Activated CD4-positive, alpha-beta T cell treated with anti-CD3 and anti-CD28 coated beads, Interleukin-2, amount 50 U/mL, for 1 hour (primary cell): Measurements from ENCODE around the gene DNAH17.
A peak's percentile ranks its signal among the peaks of the same experiment; 100 is the strongest.

ENCODE experiments used
- DNase-seq: peaks from one replicate; pipeline ENCODE4 v3.0.0-alpha.2; 2020

The DNAH17 gene

DNA sequence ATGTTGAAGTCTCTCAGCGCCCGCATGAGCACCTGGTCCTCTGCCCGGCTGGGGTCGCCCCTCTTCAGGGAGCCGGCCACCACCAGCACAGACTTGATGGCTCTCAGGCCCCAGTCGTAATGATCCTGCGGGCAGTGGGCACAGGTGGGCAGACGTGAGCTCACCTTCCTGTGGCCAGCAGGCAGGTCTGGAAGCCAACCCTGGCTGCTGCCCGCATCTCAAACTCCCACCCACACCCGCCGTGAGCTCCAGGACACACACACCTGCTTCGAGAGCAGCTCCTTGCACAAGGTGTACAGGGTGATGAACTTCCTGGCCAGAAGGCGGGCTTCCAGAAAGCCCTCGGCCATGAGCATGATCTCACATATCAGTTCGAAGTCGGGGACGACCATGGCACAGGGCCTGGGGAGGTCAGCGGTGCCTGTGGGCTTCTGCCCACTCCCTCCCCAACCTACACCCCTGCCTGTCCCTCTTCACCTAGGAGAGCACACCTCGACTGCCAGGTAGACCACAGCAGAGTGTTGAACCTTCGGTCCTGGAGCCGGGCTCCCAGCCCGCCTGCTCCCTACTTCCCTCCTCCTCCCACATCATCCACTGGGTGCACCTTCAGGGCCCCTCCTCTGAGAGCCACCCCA is 82.4 kb downstream of the DNAH17 start:
- DNase-seq: no peak

GRCh38 chr17:78493853-78494695 is 83.1 kb downstream of the DNAH17 start:
- DNase-seq: no peak

GRCh38 chr17:78493450-78493849 is 83.7 kb downstream of the DNAH17 start:
- DNase-seq: no peak

DNA sequence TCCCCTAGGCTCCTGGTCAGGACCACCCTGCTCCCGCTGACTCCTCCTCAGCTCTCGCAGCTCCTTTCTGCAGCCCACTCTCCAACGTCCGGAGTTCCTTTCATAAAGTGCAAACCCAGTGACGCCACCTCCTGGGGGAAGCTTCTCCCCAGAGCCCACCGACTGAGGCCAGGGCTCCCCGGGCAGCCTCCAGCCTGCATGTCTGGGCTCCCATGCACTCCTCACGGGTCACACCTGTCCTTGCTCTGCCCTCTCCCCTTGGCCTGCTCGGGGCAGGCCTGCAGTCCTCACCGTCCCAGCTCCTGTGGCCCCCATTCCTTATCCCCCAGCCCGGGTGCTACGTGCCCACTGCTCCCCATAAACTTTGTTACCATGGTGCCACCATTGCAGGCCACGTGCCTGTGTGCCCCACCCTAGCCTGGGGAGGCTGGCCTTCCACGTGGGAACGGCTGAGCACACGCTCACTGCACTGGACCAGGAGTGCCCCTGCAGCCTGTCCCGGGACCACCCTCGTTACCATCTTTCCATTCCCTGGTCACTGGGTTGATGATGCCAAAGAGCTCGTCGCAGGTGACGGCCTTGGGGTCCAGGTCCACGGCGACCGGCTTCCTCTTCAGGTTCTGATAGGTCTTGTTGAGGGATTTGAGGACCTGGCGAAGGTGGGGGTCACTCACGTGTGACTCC is 84.9 kb downstream of the DNAH17 start:
- DNase-seq: no peak

GRCh38 chr17:78491236-78492115 is 85.7 kb downstream of the DNAH17 start:
- DNase-seq: no peak

DNA sequence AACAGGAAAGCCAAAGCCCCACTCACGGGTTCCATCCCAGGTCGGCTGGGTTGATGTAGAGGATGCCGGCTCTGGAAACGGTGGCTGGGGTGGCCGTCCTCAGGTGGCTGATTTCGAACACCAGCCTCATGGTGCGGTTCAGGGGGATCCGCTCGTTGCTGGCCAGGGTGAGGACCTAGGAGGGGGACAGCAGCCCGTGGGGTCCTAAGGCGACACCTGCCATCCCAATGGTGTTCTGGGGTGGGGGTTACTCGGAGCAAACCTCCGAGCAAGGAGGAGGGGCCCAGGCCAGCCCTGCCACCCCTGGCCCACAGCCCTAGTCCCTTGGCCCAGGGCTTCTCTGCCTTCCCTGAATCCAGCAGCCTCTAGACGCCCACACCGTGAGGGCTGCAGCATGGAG is 86.5 kb downstream of the DNAH17 start:
- no peak for DNase-seq

DNA sequence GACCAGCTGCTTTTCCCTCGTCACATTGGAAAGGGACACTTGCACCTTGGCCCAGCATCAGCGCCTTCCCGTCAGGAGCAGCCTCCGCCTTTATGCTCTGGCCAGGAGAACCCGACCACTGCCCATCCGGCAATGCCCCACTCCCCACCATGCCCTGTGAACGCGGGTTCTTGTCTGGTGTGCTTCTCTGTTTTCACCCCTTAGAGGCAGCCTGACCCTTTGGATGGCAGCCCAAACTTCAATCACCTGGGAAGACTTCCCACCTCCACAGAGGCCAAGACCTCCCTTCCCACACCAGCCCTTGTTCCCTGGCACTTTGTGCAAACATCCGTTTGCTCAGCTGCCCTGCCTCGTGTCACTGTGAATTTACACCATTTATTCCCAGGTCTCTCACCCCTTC is 87.0 kb downstream of the DNAH17 start:
- DNase-seq: no peak

DNA sequence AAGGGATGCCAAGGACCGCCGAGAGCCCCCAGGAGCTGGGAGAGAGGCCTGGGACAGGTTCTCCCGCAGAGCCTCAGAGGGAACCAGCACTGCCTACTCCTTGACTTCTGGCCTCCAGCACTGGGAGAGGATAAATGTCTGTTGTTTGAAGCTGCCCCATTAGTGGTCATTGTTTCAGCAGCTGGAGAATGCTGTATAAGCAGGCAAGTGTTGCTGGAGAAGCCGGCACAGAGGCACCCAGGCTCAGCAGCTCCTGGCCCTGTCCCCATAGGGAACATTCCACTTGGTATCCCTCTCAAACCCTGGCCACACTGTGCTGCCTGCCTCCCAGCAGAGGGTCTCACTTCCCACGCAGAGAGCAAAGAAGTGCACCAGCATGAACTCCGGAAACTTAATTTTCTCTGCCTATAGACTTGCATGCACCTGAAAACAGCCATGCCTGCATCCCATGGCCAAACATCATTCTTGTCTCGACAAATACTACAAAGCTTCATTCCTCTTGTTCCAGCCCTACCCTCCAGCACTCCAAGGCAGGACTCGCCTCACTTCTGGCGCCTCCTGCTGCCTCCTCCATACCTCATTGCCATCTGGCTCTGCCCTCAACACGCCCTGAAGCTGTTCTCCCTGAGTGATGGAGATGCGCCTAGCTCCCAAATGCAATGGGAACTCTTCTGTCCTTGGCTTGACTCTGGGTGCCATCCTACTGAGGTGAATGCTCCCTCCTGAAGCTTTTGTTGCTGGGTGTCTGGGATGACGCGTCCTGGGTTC is 88.1 kb downstream of the DNAH17 start:
- DNase-seq: no peak

- DNase-seq: no peak
These were observed 89.0 kb downstream of the DNAH17 start for GRCh38 chr17:78488156-78488555.

- no peak for DNase-seq
These were observed 90.1 kb downstream of the DNAH17 start for GRCh38 chr17:78486946-78487680.

DNA sequence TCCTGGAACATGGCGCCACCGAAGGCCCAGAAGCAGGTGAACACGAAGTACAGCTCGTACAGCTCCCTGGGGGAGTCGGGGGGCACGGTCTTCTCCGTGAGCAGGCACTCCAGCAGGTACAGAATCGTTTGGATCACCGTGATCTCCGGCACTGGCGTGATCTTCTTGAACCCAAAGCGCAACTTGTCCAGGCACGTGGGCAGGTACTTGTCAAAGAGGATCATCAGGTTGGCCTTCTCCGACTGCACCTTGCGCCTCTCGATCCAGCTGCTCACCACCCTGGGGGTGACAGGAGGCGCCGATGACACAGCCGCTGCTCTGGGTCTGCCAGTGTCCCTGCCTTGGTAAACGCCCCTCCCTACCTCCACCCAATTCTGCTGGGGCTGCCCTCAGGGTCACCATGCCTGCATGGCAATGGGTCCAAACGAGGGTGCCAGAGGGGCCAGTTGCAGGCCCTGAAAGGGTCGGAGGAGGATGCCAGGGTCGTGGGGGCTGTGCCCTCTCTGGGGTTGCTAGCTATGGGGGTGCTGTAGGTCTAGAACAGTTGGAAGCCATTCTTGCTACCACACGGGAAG is 90.9 kb downstream of the DNAH17 start:
- DNase-seq: no peak

GRCh38 chr17:78485290-78486168 is 91.7 kb downstream of the DNAH17 start:
- DNase-seq: no peak

DNA sequence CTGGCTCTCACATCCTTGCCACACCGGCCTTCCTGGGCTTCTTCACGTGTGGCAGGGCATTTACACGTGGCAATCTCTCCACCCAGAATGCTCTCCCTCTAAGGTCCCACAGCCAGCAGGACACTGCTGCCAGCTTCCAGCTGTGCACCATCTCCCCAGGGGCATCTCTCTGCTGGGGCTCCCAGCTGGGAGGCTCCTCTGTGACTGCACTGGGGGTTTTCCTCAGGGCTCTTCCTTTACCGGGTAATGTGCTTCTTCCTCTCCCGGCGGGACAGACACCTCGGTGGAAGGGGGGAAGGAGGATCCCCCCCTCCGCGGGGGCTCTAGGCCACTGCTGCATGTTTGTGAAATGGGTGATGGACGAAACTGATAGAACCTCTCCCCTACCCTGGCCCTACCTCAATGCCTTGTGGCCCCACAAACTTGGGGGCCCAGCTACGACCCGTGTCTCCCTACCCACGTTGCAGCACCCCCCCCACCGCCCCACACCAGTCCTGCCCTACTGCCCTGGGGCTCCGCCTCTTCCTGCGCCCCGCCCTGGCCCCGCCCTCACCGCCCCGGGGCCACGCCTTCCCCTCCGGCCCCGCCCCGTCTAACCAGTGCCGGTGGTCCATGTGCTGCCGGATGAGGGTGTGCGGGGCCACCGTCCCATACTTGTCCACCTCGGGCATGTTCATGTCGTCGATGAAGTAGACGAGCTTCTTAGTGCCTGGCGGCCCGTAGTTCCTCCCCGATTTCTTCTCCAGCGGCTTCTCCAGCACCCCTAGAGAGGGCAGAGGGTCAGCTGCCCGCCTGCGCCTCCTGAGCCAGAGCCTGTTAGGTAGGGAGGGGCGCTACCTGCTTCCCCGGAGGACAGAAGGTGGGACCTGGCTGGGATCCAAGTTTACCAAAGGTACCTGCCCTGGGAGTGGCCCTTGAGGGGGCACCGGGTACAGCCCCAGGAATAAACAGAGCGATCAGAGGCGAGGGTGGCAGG is 92.6 kb downstream of the DNAH17 start:
- DNase-seq: peak; percentile 52

- DNase-seq: no peak
These were observed 97.8 kb downstream of the DNAH17 start for GRCh38 chr17:78479369-78479768.

GRCh38 chr17:78478757-78479297 is 98.4 kb downstream of the DNAH17 start:
- DNase-seq: no peak

GRCh38 chr17:78477913-78478756 is 99.1 kb downstream of the DNAH17 start:
- DNase-seq: no peak

GRCh38 chr17:78476973-78477372 is 100.2 kb downstream of the DNAH17 start:
- no peak for DNase-seq
